Tibial nerve (tissue), 4 donors: ENCODE results near the gene GCNT2. TPM values are rescaled to one million over a fixed set of nuclear protein-coding genes. Genes with fewer than 3 reads are reported as not detected.

Source experiments
- DNase-seq, 2 donors: peaks; one replicate each; pipeline ENCODE4 v3.0.0-alpha.2; 2019; ENCODE audit warnings: low spot score in 2 of 2
- H3K27ac ChIP-seq, 4 donors: fragments of 200-600 bp; sonication (generic) in 3 of 4; one replicate each; pipeline ENCODE4 v1.5.1; 2017 to 2019; ENCODE audit warnings: mild to moderate bottlenecking in 1 of 4
- H3K27me3 ChIP-seq, 2 donors: fragments of 200-600 bp; sonication (generic) in 1 of 2; one replicate each; pipeline versions ENCODE4 v1.5.1 to v1.6.0; 2017 to 2019
- H3K36me3 ChIP-seq, 3 donors: fragments of 200-600 bp; sonication (generic); one replicate each; pipeline ENCODE4 v1.5.1; 2018 to 2019
- H3K4me1 ChIP-seq, 4 donors: fragments of 200-600 bp; sonication (generic) in 3 of 4; one replicate each; pipeline ENCODE4 v1.5.1; 2017 to 2019
- H3K4me3 ChIP-seq, 4 donors: fragments of 200-600 bp; sonication (generic) in 3 of 4; one replicate each; pipeline ENCODE4 v1.5.1; 2017 to 2019; ENCODE audit warnings: mild to moderate bottlenecking in 1 of 4, moderate library complexity in 1 of 4
- H3K9me3 ChIP-seq, 4 donors: fragments of 200-600 bp; sonication (generic) in 3 of 4; one replicate each; pipeline ENCODE4 v1.5.1; 2017 to 2019
- EP300 ChIP-seq, 2 donors: sonication (generic); formaldehyde crosslinking; IDR thresholded peaks; one replicate each; pipeline ENCODE4 v1.6.1; 2017; ENCODE audit warnings: antibody characterized with exemption in 2 of 2, mild to moderate bottlenecking in 1 of 2
- POLR2A ChIP-seq, 2 donors: fragments of 450-650 bp; IDR thresholded peaks; one replicate each; pipeline ENCODE4 v1.6.1; 2017; ENCODE audit warnings: antibody characterized with exemption in 2 of 2, mild to moderate bottlenecking in 2 of 2, moderate library complexity in 2 of 2
- WGBS, 2 donors: methylation state at CpG; one replicate each; pipeline ENCODE4 v1.1.5; 2018; 5-methylcytosine and 5-hydroxymethylcytosine counted together
- total RNA-seq, 4 donors: library from RNA; depleted of rRNA; stranded (reverse); fragments of >200 nt; gene quantifications; one replicate each; pipeline ENCODE4 v1.1.0, GENCODE V29; 2016
- TF ChIP-seq, protein P1 (sequence below), 5 experiments: fragments of 200-600 bp in 3 of 5; fragments of 450-650 bp in 2 of 5; sonication (generic) in 3 of 5; IDR thresholded peaks; one replicate each; pipeline ENCODE4 v1.5.1; 2016 to 2019; ENCODE audit warnings: antibody characterized with exemption in 5 of 5, mild to moderate bottlenecking in 3 of 5, moderate library complexity in 2 of 5

Gene GCNT2
- total RNA-seq, 4 donors from 2014 or later = 0.78 to 3.5 (median 2.5) TPM

- 79 to 83% methylated on average over 4 of the region's 4 CpGs for WGBS, 2 donors
- no peaks in the 10 kb centered on the region for H3K36me3 ChIP-seq
- H3K27ac ChIP-seq = no peak overlapping the region
- no peak for TF ChIP-seq POLR2A (IDR thresholded peaks at IDR 0.05)
- TF ChIP-seq EP300 (IDR thresholded peaks at IDR 0.05) = no peak
- H3K27me3 ChIP-seq = no peaks in the 10 kb centered on the region
- no peak for DNase-seq
- H3K4me3 ChIP-seq = no peak overlapping the region
- no peaks in the 10 kb centered on the region for H3K4me1 ChIP-seq
- H3K9me3 ChIP-seq = no peaks in the 10 kb centered on the region
Measured at GRCh38 chr6:10540073-10540746, 19.1 kb downstream of the GCNT2 start.

DNA sequence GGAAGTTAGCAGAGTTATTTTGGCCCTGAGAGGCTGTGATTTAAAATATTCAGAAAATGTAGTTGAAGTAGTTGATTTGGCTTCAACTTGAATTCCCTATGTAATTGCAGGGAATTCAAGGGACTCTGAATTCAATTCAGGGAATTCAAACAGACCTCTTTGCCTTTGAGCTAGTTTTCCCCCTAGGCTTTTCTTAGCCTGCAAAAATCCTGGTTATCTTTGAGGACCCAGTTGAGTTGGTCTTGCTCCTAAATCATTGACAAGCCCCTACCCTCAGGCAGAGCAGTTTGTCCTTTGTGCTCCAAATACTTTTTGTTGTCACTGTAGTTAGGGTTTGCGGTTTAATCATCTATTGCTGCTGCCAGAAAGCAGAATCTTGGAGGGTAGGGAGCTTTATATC lies 20.4 kb downstream of the GCNT2 start:
- no peaks in the 10 kb centered on the region for H3K9me3 ChIP-seq
- no peaks in the 10 kb centered on the region for H3K4me1 ChIP-seq
- no peak for DNase-seq

GRCh38 chr6:10542213-10542612 lies 21.1 kb downstream of the GCNT2 start:
- Histone ChIP-seq H3K27ac (no peak overlapping the region), H3K4me3 (no peak overlapping the region), H3K4me1 (no peaks in the 10 kb centered on the region), H3K9me3 (no peaks in the 10 kb centered on the region), H3K36me3 (no peaks in the 10 kb centered on the region), H3K27me3 (no peaks in the 10 kb centered on the region)
- no peak for TF ChIP-seq EP300 (IDR thresholded peaks at IDR 0.05)
- TF ChIP-seq POLR2A (IDR thresholded peaks at IDR 0.05) = no peak
- TF ChIP-seq, protein P1, sequence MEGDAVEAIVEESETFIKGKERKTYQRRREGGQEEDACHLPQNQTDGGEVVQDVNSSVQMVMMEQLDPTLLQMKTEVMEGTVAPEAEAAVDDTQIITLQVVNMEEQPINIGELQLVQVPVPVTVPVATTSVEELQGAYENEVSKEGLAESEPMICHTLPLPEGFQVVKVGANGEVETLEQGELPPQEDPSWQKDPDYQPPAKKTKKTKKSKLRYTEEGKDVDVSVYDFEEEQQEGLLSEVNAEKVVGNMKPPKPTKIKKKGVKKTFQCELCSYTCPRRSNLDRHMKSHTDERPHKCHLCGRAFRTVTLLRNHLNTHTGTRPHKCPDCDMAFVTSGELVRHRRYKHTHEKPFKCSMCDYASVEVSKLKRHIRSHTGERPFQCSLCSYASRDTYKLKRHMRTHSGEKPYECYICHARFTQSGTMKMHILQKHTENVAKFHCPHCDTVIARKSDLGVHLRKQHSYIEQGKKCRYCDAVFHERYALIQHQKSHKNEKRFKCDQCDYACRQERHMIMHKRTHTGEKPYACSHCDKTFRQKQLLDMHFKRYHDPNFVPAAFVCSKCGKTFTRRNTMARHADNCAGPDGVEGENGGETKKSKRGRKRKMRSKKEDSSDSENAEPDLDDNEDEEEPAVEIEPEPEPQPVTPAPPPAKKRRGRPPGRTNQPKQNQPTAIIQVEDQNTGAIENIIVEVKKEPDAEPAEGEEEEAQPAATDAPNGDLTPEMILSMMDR (IDR thresholded peaks at IDR 0.05) = no peak
- WGBS, 2 donors = 54 to 59% methylated on average over 2 of the region's 2 CpGs
- no peak for DNase-seq

More for the DNA sequence above, 20.4 kb downstream of the GCNT2 start:
- WGBS, 2 donors = 63 to 71% methylated on average over 1 of the region's 1 CpG
- TF ChIP-seq, protein P1 (IDR thresholded peaks at IDR 0.05) = no peak
- H3K4me3 ChIP-seq = no peak overlapping the region
- no peaks in the 10 kb centered on the region for H3K36me3 ChIP-seq
- H3K27ac ChIP-seq = no peak overlapping the region
- no peaks in the 10 kb centered on the region for H3K27me3 ChIP-seq

GRCh38 chr6:10543488-10543887 lies 22.3 kb downstream of the GCNT2 start:
- no peak overlapping the region for H3K27ac ChIP-seq
- WGBS, 2 donors = 93 to 98% methylated on average over 2 of the region's 2 CpGs
- H3K27me3 ChIP-seq = no peaks in the 10 kb centered on the region
- H3K36me3 ChIP-seq = no peaks in the 10 kb centered on the region
- TF ChIP-seq, protein P1 (IDR thresholded peaks at IDR 0.05) = no peak
- TF ChIP-seq EP300 (IDR thresholded peaks at IDR 0.05) (no peak), POLR2A (IDR thresholded peaks at IDR 0.05) (no peak)
- DNase-seq = no peak
- no peaks in the 10 kb centered on the region for H3K4me1 ChIP-seq
- no peaks in the 10 kb centered on the region for H3K9me3 ChIP-seq
- H3K4me3 ChIP-seq = no peak overlapping the region

GRCh38 chr6:10545482-10545881 lies 24.3 kb downstream of the GCNT2 start:
- Histone ChIP-seq H3K4me1 (no peaks in the 10 kb centered on the region), H3K36me3 (no peaks in the 10 kb centered on the region), H3K27ac (peak overlapping the region in 1 of 4 donors; percentile 20), H3K9me3 (no peaks in the 10 kb centered on the region), H3K4me3 (no peak overlapping the region), H3K27me3 (no peaks in the 10 kb centered on the region)
- no peak for DNase-seq
- TF ChIP-seq POLR2A (IDR thresholded peaks at IDR 0.05) = no peak
- TF ChIP-seq EP300 (IDR thresholded peaks at IDR 0.05) = no peak
- TF ChIP-seq, protein P1 (IDR thresholded peaks at IDR 0.05) = no peak
- WGBS, 2 donors = 45 to 57% methylated on average over 4 of the region's 4 CpGs

- Histone ChIP-seq H3K9me3 (no peaks in the 10 kb centered on the region), H3K27ac (no peak overlapping the region), H3K4me3 (no peak overlapping the region), H3K27me3 (no peaks in the 10 kb centered on the region), H3K4me1 (no peaks in the 10 kb centered on the region), H3K36me3 (no peaks in the 10 kb centered on the region)
- TF ChIP-seq EP300 (IDR thresholded peaks at IDR 0.05) (no peak), POLR2A (IDR thresholded peaks at IDR 0.05) (no peak)
- TF ChIP-seq, protein P1 (IDR thresholded peaks at IDR 0.05) = no peak
- no peak for DNase-seq
Measured at GRCh38 chr6:10547809-10548208, 26.7 kb downstream of the GCNT2 start.
